Measurements from ENCODE around the gene PAM.

The PAM gene

GRCh38 chr5:102737805-102738469 is 17.2 kb upstream of the PAM start:
- no peak for TF ChIP-seq POLR2AphosphoS5 (IDR thresholded peaks at IDR 0.05; ENCODE audit: low read depth, low read length)
- TF ChIP-seq FOXP2 (optimal IDR thresholded peaks at IDR 0.05; ENCODE audit: borderline replicate concordance, extremely low read depth, extremely low read length, insufficient read depth), result no peak
- TF ChIP-seq TAF1 (IDR thresholded peaks at IDR 0.05; ENCODE audit: borderline replicate concordance, insufficient read depth, low read length), result no peak
- no peak for TF ChIP-seq SIN3A (IDR thresholded peaks at IDR 0.05; ENCODE audit: borderline replicate concordance, insufficient read depth, low read length)
- TF ChIP-seq, protein P1, sequence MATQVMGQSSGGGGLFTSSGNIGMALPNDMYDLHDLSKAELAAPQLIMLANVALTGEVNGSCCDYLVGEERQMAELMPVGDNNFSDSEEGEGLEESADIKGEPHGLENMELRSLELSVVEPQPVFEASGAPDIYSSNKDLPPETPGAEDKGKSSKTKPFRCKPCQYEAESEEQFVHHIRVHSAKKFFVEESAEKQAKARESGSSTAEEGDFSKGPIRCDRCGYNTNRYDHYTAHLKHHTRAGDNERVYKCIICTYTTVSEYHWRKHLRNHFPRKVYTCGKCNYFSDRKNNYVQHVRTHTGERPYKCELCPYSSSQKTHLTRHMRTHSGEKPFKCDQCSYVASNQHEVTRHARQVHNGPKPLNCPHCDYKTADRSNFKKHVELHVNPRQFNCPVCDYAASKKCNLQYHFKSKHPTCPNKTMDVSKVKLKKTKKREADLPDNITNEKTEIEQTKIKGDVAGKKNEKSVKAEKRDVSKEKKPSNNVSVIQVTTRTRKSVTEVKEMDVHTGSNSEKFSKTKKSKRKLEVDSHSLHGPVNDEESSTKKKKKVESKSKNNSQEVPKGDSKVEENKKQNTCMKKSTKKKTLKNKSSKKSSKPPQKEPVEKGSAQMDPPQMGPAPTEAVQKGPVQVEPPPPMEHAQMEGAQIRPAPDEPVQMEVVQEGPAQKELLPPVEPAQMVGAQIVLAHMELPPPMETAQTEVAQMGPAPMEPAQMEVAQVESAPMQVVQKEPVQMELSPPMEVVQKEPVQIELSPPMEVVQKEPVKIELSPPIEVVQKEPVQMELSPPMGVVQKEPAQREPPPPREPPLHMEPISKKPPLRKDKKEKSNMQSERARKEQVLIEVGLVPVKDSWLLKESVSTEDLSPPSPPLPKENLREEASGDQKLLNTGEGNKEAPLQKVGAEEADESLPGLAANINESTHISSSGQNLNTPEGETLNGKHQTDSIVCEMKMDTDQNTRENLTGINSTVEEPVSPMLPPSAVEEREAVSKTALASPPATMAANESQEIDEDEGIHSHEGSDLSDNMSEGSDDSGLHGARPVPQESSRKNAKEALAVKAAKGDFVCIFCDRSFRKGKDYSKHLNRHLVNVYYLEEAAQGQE (IDR thresholded peaks at IDR 0.05; ENCODE audit: insufficient read depth in 1 of 2, low read depth in 2 of 2, low read length in 2 of 2), result no peak

- TF ChIP-seq POLR2AphosphoS5 (IDR thresholded peaks at IDR 0.05; ENCODE audit: low read depth, low read length) (no peak), FOXP2 (optimal IDR thresholded peaks at IDR 0.05; ENCODE audit: borderline replicate concordance, extremely low read depth, extremely low read length, insufficient read depth) (no peak)
Measured at GRCh38 chr5:102740515-102740914, 14.6 kb upstream of the PAM start.

GRCh38 chr5:102742215-102742614 is 12.9 kb upstream of the PAM start:
- TF ChIP-seq TAF1 (IDR thresholded peaks at IDR 0.05; ENCODE audit: borderline replicate concordance, insufficient read depth, low read length) (no peak), SIN3A (IDR thresholded peaks at IDR 0.05; ENCODE audit: borderline replicate concordance, insufficient read depth, low read length) (no peak), POLR2AphosphoS5 (IDR thresholded peaks at IDR 0.05; ENCODE audit: low read depth, low read length) (no peak), FOXP2 (optimal IDR thresholded peaks at IDR 0.05; ENCODE audit: borderline replicate concordance, extremely low read depth, extremely low read length, insufficient read depth) (no peak)
- TF ChIP-seq, protein P1 (IDR thresholded peaks at IDR 0.05; ENCODE audit: insufficient read depth in 1 of 2, low read depth in 2 of 2, low read length in 2 of 2), result no peak

DNA sequence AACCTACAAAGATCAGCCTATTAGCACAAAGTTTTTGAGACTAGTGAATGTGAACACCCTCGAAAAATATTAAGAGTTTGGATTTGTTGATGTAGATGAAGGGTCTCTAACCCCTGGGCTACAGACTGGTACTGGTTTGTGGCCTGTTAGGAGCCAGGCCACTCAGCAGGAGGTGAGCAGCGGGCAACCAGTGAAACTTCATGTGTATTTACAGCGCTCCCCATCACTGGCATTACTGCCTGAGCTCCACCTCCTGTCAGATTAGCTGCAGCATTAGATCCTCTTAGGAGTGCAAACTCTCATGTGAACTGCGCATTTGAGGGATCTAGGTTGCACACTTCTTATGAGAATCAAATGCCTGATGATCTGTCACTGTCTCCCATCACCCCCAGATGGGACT is 11.2 kb upstream of the PAM start:
- TF ChIP-seq, protein P1 (IDR thresholded peaks at IDR 0.05; ENCODE audit: insufficient read depth in 1 of 2, low read depth in 2 of 2, low read length in 2 of 2), result no peak
- TF ChIP-seq POLR2AphosphoS5 (IDR thresholded peaks at IDR 0.05; ENCODE audit: low read depth, low read length), result no peak
- TF ChIP-seq FOXP2 (optimal IDR thresholded peaks at IDR 0.05; ENCODE audit: borderline replicate concordance, extremely low read depth, extremely low read length, insufficient read depth), result no peak
- no peak for TF ChIP-seq TAF1 (IDR thresholded peaks at IDR 0.05; ENCODE audit: borderline replicate concordance, insufficient read depth, low read length)
- TF ChIP-seq SIN3A (IDR thresholded peaks at IDR 0.05; ENCODE audit: borderline replicate concordance, insufficient read depth, low read length), result no peak

DNA sequence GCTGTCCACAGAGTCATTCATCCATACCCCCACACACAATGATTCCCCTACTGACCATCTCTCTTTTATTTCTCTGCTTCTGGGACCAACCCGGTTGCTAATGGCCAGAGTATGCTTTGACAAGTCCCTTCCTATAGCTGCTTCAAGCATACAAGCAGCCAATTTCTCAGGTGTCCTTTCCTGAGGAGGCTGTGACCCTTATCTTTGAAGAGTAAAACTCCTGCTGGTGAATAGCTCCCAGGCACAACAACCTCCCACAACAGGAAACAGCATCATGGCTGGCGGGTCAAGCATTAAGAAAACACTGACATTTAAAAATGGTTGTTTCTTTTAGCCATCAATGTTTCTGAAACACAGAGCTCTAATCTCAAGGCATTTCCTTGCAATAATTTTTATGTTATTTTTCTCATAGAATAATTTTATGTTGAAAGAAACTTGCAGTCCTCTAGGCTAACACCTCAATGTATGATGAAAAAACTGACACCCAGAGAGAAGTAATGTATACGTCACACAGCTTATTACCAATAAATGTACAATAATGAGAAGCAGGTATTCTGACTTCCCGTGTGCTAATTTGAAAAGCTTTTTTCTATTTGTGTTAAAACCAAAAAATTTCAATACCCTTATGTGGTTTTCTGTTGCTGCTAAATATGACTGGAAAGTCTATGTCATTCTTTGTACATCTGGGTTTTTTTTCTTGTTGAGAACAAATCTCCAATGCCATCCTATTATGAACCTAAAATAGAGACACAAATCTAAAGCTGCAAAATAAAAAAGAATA is 7.5 kb upstream of the PAM start:
- TF ChIP-seq SIN3A (IDR thresholded peaks at IDR 0.05; ENCODE audit: borderline replicate concordance, insufficient read depth, low read length), result no peak
- no peak for TF ChIP-seq POLR2AphosphoS5 (IDR thresholded peaks at IDR 0.05; ENCODE audit: low read depth, low read length)
- no peak for TF ChIP-seq TAF1 (IDR thresholded peaks at IDR 0.05; ENCODE audit: borderline replicate concordance, insufficient read depth, low read length)
- TF ChIP-seq, protein P1 (IDR thresholded peaks at IDR 0.05; ENCODE audit: insufficient read depth in 1 of 2, low read depth in 2 of 2, low read length in 2 of 2), result no peak
- TF ChIP-seq FOXP2 (optimal IDR thresholded peaks at IDR 0.05; ENCODE audit: borderline replicate concordance, extremely low read depth, extremely low read length, insufficient read depth), result no peak

Measured in PFSK-1 (cell line).